Measurements from ENCODE around the gene SPATC1L.

- TF ChIP-seq HOXC10 (CRISPR knock-in tag; IDR thresholded peaks at IDR 0.05): no peak
- no peak for TF ChIP-seq ZNF26 (tag by site-specific recombination; IDR thresholded peaks at IDR 0.05)
- no peak for TF ChIP-seq ZNF629 (tag by site-specific recombination; IDR thresholded peaks at IDR 0.05)
- no peak for TF ChIP-seq TCF7L2 (IDR thresholded peaks at IDR 0.05; ENCODE audit: borderline replicate concordance, low read depth, low read length)
These were observed 11.4 kb upstream of the SPATC1L start for GRCh38 chr21:46195595-46196195.

Measured in HEK293 (cell line).